HPDE6-E6E7 (cell line): ENCODE results near the gene SORT1.
"Not testable (repeated sequence)": the region's sequence is repeated elsewhere in the genome, so short reads cannot be mapped to it uniquely, and the experiment has no call there.

Experiments used
- DNase-seq: peaks from one replicate; pipeline ENCODE4 v3.0.0; 2011; ENCODE audit warnings: missing footprints; ENCODE audit errors: extremely low spot score

The SORT1 gene

DNA sequence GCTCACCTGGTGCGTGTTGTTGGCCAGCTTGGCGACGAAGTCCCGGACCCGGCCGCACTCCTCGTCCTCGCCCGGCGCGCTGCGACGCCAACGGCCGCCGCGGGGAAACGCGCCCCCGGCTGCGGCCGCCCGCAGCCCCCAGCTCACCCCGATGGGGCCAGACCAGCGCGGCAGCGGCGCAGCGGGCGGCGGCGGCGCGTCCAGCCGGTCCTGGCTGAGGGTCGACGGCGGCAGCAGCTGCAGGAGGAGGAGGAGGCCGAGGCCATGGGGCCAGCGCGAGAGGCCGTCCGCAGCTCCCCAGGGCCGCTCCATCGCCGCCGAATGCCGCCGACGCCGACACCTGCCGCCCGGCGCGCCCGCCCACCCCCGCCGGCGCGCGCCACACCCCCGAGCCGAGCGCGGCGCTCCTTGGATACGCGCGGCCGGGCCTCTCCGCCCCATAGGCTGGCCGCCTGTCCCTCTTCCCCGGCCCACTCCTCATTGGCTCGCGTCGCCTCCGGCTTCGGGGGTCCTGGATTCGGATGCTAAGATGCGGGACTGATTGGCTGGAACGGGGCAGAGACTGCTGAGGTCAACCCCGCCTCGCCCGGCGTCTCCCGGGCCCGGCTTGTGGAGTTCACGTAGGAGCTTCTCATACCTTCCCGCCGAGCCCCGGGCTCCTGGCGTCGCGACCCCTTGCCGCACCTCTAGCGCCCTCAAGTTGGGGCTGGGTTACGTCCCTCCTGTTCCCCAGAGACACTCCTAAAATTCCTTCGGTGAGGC lies at the start of gene SORT1:
TSS of gene SORT1 (minus strand) at position 338 of the 762 bp plus-strand sequence. CDS start at position 312, 26 bp downstream.
- DNase-seq: peak; percentile 60

- not testable (repeated sequence) for DNase-seq
Observed at GRCh38 chr1:109445949-109446695, 48.4 kb upstream of the SORT1 start.

- no peak for DNase-seq
Observed at GRCh38 chr1:109444346-109444745, 46.6 kb upstream of the SORT1 start.

- no peak for DNase-seq
Observed at GRCh38 chr1:109443476-109443875, 45.8 kb upstream of the SORT1 start.

DNA sequence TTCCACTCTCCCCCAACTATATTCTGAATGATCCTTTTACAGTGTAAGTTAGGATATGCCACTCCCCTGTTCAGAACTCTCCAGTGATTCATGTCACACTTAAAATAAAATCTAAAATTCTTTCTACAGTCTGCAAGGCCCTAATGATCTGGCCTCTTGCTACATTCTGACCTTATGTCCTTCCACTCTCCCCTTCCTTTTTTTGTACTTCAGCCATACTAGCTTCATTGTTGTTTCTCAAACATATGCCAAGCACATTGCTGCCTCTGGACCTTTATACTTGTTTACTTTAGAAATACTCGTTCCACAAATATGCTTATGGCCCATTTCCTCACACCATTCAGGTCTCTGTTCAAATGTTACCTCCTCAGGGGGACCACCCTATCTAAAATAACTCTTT lies 43.4 kb upstream of the SORT1 start:
- no peak for DNase-seq

DNA sequence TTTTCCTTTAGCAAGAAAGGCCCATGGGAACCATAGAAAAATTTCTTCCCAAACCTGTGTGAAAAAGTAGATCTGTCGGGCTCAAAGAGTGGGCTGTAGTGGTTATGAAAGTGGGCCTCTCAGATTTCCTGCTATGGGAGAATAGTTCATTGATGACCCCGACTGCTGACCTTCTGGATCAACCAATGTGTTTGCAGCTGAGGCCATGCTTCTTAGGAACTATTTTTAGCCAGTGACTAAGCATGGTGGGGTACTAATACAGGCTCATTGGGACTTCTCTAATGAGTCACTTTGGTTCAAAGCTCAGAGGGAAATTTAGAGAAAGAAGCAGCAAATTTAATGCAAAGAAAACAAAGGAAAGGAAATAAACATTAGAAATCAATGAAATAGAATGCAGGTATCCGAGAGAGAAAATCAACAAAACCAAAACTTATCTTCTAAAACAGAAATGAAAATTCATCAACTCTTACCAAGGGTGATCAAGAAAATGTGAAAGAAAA lies 41.1 kb upstream of the SORT1 start:
- DNase-seq: peak; percentile 4

GRCh38 chr1:109434484-109434883 lies 36.8 kb upstream of the SORT1 start:
- no peak for DNase-seq

- no peak for DNase-seq
Observed at GRCh38 chr1:109433322-109433721, 35.6 kb upstream of the SORT1 start.

GRCh38 chr1:109432336-109432735 lies 34.6 kb upstream of the SORT1 start:
- DNase-seq: no peak

DNA sequence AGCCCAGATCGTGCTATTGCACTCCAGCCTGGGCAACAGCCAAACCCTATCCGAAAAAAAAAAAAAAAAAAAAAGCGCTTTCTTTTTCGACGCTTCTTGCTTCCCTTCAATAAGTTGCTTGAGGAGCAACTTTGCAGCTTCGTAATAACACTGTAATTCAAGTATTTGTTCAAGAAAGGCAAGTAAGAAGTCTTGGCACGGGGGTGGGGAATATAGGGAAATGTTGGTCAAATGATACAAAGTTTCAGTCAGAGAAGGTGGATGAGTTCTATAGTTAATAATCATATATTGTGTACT lies 29.4 kb upstream of the SORT1 start:
- no peak for DNase-seq

DNA sequence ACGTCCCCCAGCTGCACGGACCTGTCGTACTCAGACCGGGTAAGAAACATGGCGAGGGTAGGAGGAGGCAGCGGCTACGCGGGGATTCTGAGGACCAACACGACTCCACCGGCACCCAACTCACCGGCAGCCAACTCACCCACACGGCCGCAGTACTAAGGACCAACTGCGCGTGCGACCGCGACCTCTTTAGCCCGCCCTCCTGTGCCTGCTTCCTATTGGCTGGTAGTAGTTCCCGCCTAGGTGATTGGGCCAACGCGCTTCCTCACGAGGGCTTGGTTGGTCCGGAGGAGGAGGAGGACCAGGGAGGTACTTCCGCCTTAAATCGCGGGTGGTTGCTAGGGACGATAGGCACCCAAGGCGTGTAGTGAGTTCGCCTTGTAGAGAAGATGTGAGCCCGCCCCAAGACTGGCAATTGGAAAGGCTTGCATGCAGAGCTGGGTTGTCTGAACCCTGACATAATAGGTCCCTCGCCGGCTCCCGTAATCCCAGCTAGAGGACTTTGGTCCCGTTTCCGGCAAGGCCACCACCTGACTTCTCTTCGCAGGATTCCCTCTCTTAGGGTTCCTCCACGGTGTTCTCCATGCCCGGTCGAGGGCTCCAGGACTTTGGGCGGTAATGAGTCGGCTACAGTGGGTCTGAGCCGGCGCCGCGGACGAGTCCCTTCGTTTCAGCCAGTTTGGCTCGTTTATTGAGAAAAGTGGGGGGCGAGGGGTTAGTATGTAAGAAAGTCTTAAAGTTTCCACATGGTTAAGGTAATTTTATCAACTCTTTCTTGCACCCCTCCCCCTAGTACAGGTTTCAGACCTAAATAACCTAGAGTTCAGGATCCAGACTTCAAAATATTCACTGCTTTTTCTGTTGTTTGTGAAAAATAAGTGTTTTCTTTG lies 28.8 kb upstream of the SORT1 start, which contains the start of gene PSMA5:
TSS of gene PSMA5 (minus strand) at position 168 of the 890 bp plus-strand sequence. CDS start at position 50, 118 bp downstream.
- peak; percentile 95 for DNase-seq

GRCh38 chr1:109425391-109426280 lies 27.9 kb upstream of the SORT1 start:
- peak; percentile 42 for DNase-seq

DNA sequence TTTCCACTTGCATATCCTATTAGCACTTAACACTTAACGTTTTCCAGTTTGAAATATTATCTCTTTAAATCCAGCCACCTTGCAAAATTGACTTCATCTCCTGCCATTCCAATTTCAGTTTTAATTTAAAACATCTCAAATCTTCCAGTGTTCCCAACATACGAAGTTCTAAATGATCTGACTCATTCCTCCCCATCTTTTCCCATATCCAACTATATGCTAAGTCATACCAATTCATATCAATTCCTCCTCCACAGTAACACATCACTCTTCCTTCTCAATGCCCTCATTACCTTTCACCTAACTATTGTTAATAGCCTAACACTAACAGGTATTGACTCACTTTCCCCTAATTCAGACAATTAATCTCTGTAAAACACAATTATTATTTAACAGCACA lies 25.8 kb upstream of the SORT1 start:
- no peak for DNase-seq

- DNase-seq: no peak
Observed at GRCh38 chr1:109412551-109412950, 14.8 kb upstream of the SORT1 start.

DNA sequence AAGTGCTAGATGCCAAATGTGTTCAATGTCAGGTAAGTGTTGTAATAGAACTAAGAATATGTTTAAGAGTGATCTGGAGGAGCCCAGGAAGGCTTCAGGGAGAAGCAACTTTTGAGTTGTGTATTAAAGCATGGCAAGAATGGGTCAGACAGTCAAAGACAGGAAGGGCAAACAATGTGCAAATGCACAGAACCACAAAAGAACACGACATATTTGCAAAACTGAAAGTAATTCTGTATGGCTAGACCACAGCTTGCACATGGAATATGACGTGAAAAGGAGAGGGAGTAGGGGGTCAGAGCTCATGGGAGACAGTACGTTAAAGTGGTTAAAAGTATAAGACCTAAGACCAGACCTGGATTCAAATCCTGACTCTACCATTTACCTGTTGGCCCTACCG lies 7.1 kb upstream of the SORT1 start:
- no peak for DNase-seq

GRCh38 chr1:109402025-109402424 lies 4.3 kb upstream of the SORT1 start:
- DNase-seq: no peak

DNA sequence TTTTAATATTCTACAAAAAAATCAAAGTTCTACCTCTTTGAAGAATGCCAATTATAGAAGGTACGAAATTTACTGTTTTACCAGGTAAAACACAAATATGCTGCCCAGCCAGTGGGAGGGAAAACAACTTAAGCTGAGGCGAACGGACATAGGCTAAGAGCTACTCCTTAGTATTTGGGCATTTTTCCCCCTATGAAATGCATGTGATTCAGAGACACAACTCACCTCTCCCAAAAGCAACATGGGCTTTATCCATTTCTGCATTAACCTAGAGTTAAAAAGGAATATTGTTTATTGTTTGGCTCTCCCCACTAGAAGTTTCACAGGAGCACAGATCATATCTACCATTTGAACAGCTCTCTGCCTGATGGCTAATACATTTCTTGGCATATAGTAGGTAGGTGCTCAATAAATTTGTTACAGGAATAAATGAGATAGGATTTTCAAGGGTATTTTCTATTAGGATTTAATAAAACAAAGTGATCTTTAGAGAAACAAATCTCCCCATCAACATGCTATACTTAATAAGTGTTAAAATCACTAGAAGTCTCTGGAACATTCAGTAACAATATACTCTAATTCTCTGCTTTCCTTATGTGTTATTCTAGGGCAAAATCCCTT lies 2.4 kb upstream of the SORT1 start:
- no peak for DNase-seq

DNA sequence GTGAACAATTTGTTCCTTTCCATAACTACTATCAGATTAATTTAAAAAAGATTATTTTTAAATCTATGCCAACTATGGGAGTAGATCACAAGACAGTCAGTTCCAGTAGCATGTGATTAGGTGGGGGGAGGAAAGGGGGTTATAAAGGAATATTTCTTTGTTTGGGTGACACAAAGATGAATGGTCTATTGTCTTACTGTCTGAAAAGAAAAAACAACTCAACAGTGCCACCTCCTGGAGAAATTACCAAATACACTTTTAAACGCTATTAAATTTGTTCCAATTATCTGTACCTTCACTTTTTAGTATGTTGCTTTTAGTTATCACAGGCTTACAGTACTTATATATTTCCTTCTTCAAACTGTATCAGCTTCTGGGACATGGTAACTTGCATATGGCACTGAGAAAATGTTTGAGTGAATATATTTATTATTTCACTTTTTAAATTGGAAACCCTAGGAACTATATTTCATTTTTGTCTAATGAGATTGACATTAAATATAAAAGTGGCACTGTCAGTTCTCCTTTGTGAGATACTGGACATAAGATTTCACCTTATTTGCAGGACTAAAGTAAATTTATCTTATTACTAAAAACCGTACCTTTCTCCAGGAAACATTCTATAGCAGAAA lies 1.7 kb upstream of the SORT1 start:
- peak; percentile 23 for DNase-seq

GRCh38 chr1:109398343-109399225 lies 866 bp upstream of the SORT1 start:
- DNase-seq: no peak
